ENCODE data around the gene NOL7.

The NOL7 gene

GRCh38 chr6:13600036-13600435, 15.1 kb upstream of the NOL7 start:
- no peaks in the 10 kb centered on the region for H3K9me3 ChIP-seq (ENCODE audit: control insufficient read depth, low read length)
- H3K36me3 ChIP-seq (ENCODE audit: control insufficient read depth, insufficient read depth, low read length, severe bottlenecking): peaks cover 43% of the 10 kb centered on the region
- no peak overlapping the region for H3K4me3 ChIP-seq (ENCODE audit: low read length)
- H3K27me3 ChIP-seq (replicated peaks; ENCODE audit: control insufficient read depth, insufficient read depth, low read length): no peaks in the 10 kb centered on the region
- H3K4me1 ChIP-seq (ENCODE audit: control insufficient read depth, insufficient read depth, low read length): no peaks in the 10 kb centered on the region
- DNase-seq (ENCODE audit: low read depth): no peak
- no peak overlapping the region for H3K9ac ChIP-seq (ENCODE audit: low read length)

- Histone ChIP-seq H3K27me3 (replicated peaks; ENCODE audit: control insufficient read depth, insufficient read depth, low read length) (no peaks in the 10 kb centered on the region), H3K4me3 (ENCODE audit: low read length) (no peak overlapping the region), H3K9ac (ENCODE audit: low read length) (no peak overlapping the region), H3K9me3 (ENCODE audit: control insufficient read depth, low read length) (no peaks in the 10 kb centered on the region), H3K36me3 (ENCODE audit: control insufficient read depth, insufficient read depth, low read length, severe bottlenecking) (peaks cover 36% of the 10 kb centered on the region), H3K4me1 (ENCODE audit: control insufficient read depth, insufficient read depth, low read length) (no peaks in the 10 kb centered on the region)
- DNase-seq (ENCODE audit: low read depth): no peak
Observed at GRCh38 chr6:13604135-13604534, 11.0 kb upstream of the NOL7 start.

GRCh38 chr6:13604546-13605416, 10.4 kb upstream of the NOL7 start:
- H3K36me3 ChIP-seq (ENCODE audit: control insufficient read depth, insufficient read depth, low read length, severe bottlenecking): peaks cover 36% of the 10 kb centered on the region
- no peaks in the 10 kb centered on the region for H3K27me3 ChIP-seq (replicated peaks; ENCODE audit: control insufficient read depth, insufficient read depth, low read length)
- H3K9me3 ChIP-seq (ENCODE audit: control insufficient read depth, low read length): no peaks in the 10 kb centered on the region
- H3K4me3 ChIP-seq (ENCODE audit: low read length): no peak overlapping the region
- no peak for DNase-seq (ENCODE audit: low read depth)
- H3K4me1 ChIP-seq (ENCODE audit: control insufficient read depth, insufficient read depth, low read length): no peaks in the 10 kb centered on the region
- H3K9ac ChIP-seq (ENCODE audit: low read length): no peak overlapping the region

- Histone ChIP-seq H3K4me3 (ENCODE audit: low read length) (no peak overlapping the region), H3K9me3 (ENCODE audit: control insufficient read depth, low read length) (no peaks in the 10 kb centered on the region), H3K4me1 (ENCODE audit: control insufficient read depth, insufficient read depth, low read length) (no peaks in the 10 kb centered on the region), H3K27me3 (replicated peaks; ENCODE audit: control insufficient read depth, insufficient read depth, low read length) (no peaks in the 10 kb centered on the region), H3K36me3 (ENCODE audit: control insufficient read depth, insufficient read depth, low read length, severe bottlenecking) (peaks cover 32% of the 10 kb centered on the region), H3K9ac (ENCODE audit: low read length) (no peak overlapping the region)
- no peak for DNase-seq (ENCODE audit: low read depth)
Observed at GRCh38 chr6:13605634-13606033, 9.5 kb upstream of the NOL7 start.

- no peak for DNase-seq (ENCODE audit: low read depth)
- H3K4me1 ChIP-seq (ENCODE audit: control insufficient read depth, insufficient read depth, low read length): peaks cover 19% of the 10 kb centered on the region
Observed at GRCh38 chr6:13611715-13612114, 3.4 kb upstream of the NOL7 start.

GRCh38 chr6:13613029-13613594, 2.0 kb upstream of the NOL7 start:
- Histone ChIP-seq H3K27me3 (replicated peaks; ENCODE audit: control insufficient read depth, insufficient read depth, low read length) (no peaks in the 10 kb centered on the region), H3K9me3 (ENCODE audit: control insufficient read depth, low read length) (no peaks in the 10 kb centered on the region), H3K4me1 (ENCODE audit: control insufficient read depth, insufficient read depth, low read length) (peaks cover 26% of the 10 kb centered on the region), H3K4me3 (ENCODE audit: low read length) (peak overlapping the region; percentile 93), H3K9ac (ENCODE audit: low read length) (peak overlapping the region; percentile 92), H3K36me3 (ENCODE audit: control insufficient read depth, insufficient read depth, low read length, severe bottlenecking) (peaks cover 10% of the 10 kb centered on the region)
- DNase-seq (ENCODE audit: low read depth): no peak

More at GRCh38 chr6:13611715-13612114, 3.4 kb upstream of the NOL7 start:
- Histone ChIP-seq H3K36me3 (ENCODE audit: control insufficient read depth, insufficient read depth, low read length, severe bottlenecking) (no peaks in the 10 kb centered on the region), H3K9ac (ENCODE audit: low read length) (no peak overlapping the region), H3K4me3 (ENCODE audit: low read length) (no peak overlapping the region), H3K9me3 (ENCODE audit: control insufficient read depth, low read length) (no peaks in the 10 kb centered on the region), H3K27me3 (replicated peaks; ENCODE audit: control insufficient read depth, insufficient read depth, low read length) (no peaks in the 10 kb centered on the region)

- Histone ChIP-seq H3K36me3 (ENCODE audit: control insufficient read depth, insufficient read depth, low read length, severe bottlenecking) (peaks cover 20% of the 10 kb centered on the region), H3K9me3 (ENCODE audit: control insufficient read depth, low read length) (no peaks in the 10 kb centered on the region), H3K9ac (ENCODE audit: low read length) (peak overlapping the region; percentile 92), H3K27me3 (replicated peaks; ENCODE audit: control insufficient read depth, insufficient read depth, low read length) (no peaks in the 10 kb centered on the region), H3K4me1 (ENCODE audit: control insufficient read depth, insufficient read depth, low read length) (peaks cover 26% of the 10 kb centered on the region), H3K4me3 (ENCODE audit: low read length) (peak overlapping the region; percentile 93)
- peak; percentile 72 for DNase-seq (ENCODE audit: low read depth)
Observed at GRCh38 chr6:13614126-13614925, 809 bp upstream of the NOL7 start.

GRCh38 chr6:13615792-13616120, 621 bp downstream of the NOL7 start:
- peaks cover 35% of the 10 kb centered on the region for H3K36me3 ChIP-seq (ENCODE audit: control insufficient read depth, insufficient read depth, low read length, severe bottlenecking)
- DNase-seq (ENCODE audit: low read depth): peak; percentile 82
- peak overlapping the region; percentile 93 for H3K4me3 ChIP-seq (ENCODE audit: low read length)

GRCh38 chr6:13617066-13617465, 1.9 kb downstream of the NOL7 start:
- Histone ChIP-seq H3K9ac (ENCODE audit: low read length) (peak overlapping the region; percentile 92), H3K9me3 (ENCODE audit: control insufficient read depth, low read length) (no peaks in the 10 kb centered on the region), H3K36me3 (ENCODE audit: control insufficient read depth, insufficient read depth, low read length, severe bottlenecking) (peaks cover 48% of the 10 kb centered on the region), H3K4me3 (ENCODE audit: low read length) (peak overlapping the region; percentile 93), H3K27me3 (replicated peaks; ENCODE audit: control insufficient read depth, insufficient read depth, low read length) (no peaks in the 10 kb centered on the region), H3K4me1 (ENCODE audit: control insufficient read depth, insufficient read depth, low read length) (peaks cover 26% of the 10 kb centered on the region)
- DNase-seq (ENCODE audit: low read depth): no peak

More at GRCh38 chr6:13615792-13616120, 621 bp downstream of the NOL7 start:
- Histone ChIP-seq H3K27me3 (replicated peaks; ENCODE audit: control insufficient read depth, insufficient read depth, low read length) (no peaks in the 10 kb centered on the region), H3K9ac (ENCODE audit: low read length) (peak overlapping the region; percentile 92), H3K4me1 (ENCODE audit: control insufficient read depth, insufficient read depth, low read length) (peaks cover 26% of the 10 kb centered on the region), H3K9me3 (ENCODE audit: control insufficient read depth, low read length) (no peaks in the 10 kb centered on the region)

- H3K9me3 ChIP-seq (ENCODE audit: control insufficient read depth, low read length): no peaks in the 10 kb centered on the region
- no peak overlapping the region for H3K9ac ChIP-seq (ENCODE audit: low read length)
- H3K27me3 ChIP-seq (replicated peaks; ENCODE audit: control insufficient read depth, insufficient read depth, low read length): no peaks in the 10 kb centered on the region
- H3K4me3 ChIP-seq (ENCODE audit: low read length): no peak overlapping the region
- peaks cover 95% of the 10 kb centered on the region for H3K36me3 ChIP-seq (ENCODE audit: control insufficient read depth, insufficient read depth, low read length, severe bottlenecking)
- no peaks in the 10 kb centered on the region for H3K4me1 ChIP-seq (ENCODE audit: control insufficient read depth, insufficient read depth, low read length)
- DNase-seq (ENCODE audit: low read depth): peak; percentile 33
Observed at GRCh38 chr6:13624871-13625288, 9.7 kb downstream of the NOL7 start.

- H3K36me3 ChIP-seq (ENCODE audit: control insufficient read depth, insufficient read depth, low read length, severe bottlenecking): peaks cover 88% of the 10 kb centered on the region
- no peaks in the 10 kb centered on the region for H3K9me3 ChIP-seq (ENCODE audit: control insufficient read depth, low read length)
- H3K9ac ChIP-seq (ENCODE audit: low read length): no peak overlapping the region
- peaks cover 9% of the 10 kb centered on the region for H3K4me1 ChIP-seq (ENCODE audit: control insufficient read depth, insufficient read depth, low read length)
- no peak overlapping the region for H3K4me3 ChIP-seq (ENCODE audit: low read length)
- no peaks in the 10 kb centered on the region for H3K27me3 ChIP-seq (replicated peaks; ENCODE audit: control insufficient read depth, insufficient read depth, low read length)
- DNase-seq (ENCODE audit: low read depth): no peak
Observed at GRCh38 chr6:13629459-13630116, 14.5 kb downstream of the NOL7 start.

Measured in adipocyte (in vitro differentiated cells).